ENCODE results near the gene USP44. TPM values are rescaled to one million over a fixed set of nuclear protein-coding genes. Genes with fewer than 3 reads are reported as not detected.

Gene USP44
- 0.16 and 1.0 TPM in 2 replicates for total RNA-seq

DNA sequence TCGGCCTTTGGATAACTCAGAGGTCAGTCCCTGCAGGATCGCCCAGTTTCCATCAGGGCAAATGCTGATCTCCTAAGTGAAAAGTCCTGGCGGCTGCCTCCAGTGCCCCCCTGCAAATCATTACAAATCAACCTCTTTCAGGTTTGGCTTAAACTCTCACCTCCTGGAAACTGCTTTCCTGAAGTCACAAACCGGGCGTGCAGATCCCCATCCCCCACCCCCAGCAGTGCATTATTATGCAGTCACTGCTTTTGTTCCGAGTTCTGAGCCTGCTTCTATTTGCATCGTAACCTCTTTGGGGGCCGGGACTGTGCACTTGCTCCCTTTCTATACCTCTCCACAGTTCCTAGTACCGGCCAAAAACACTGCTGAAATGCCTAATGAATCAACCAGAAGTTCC lies at the start of gene USP44:
USP44 (minus strand) TSS at position 172 of the 400 bp plus-strand sequence. CDS start 17,220 bp downstream, outside the sequence.

DNA sequence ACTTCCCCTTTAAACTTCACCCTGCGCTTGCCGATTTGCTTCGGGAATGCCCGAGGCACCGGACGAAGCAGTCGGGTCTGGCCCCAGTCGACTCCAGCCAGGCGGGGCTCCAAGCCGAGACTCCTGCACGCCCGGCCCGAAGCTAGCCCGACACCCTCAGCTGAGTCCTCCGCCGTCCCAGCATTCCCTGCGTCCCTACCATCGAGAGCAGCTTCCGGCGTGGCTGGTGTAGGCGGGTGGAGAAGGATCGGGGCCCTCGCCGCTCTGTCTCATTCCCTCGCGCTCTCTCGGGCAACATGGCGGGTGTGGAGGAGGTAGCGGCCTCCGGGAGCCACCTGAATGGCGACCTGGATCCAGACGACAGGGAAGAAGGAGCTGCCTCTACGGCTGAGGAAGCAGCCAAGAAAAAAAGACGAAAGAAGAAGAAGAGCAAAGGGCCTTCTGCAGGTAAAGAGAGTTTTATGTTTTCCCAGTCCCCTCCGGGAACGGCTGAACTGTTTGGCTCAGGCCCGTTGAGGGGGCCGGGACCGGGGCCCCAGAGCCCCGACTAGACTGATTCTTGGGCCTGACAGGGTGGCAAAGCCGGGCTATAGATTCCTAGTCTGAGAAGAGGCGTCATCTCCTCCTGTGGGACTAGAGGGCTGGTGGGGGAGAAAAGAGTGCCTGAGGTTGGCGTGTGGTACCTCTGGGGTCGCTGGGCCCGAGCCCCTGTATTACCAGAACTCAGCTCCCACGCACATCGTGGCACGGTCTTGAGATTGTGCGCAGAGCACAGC lies 77.2 kb downstream of the USP44 start, which contains the start of gene METAP2:
METAP2 (plus strand) TSS at position 269 of the 776 bp plus-strand sequence; CDS start at position 297, 28 bp downstream.

Other genes with a start within 250 kb of the USP44 start
- gene METAP2, start 77.3 kb downstream of the USP44 start, total RNA-seq: 28.5 and 39.6 TPM in 2 replicates
- gene NTN4, start 239.3 kb upstream of the USP44 start, total RNA-seq: 38.9 and 74.5 TPM in 2 replicates

Measured in mesangial cell (primary cell).